OCI-LY7 (cell line): ENCODE results near the gene ITGB8.

Source experiments
- CTCF ChIP-seq: fragments of 200-600 bp; sonication (generic); conservative IDR thresholded peaks from 2 replicates; pipeline ENCODE4 v1.5.1; 2014; ENCODE audit warnings: mild to moderate bottlenecking, antibody characterized with exemption, low read length, moderate library complexity, mixed read lengths
- EZH2phosphoT487 ChIP-seq: fragments of 200-600 bp; sonication (generic); IDR thresholded peaks from 2 replicates; pipeline ENCODE4 v1.6.1; 2018; ENCODE audit warnings: low read depth, borderline replicate concordance, mild to moderate bottlenecking, mixed run types, antibody characterized with exemption, low read length, moderate library complexity, mixed read lengths

- TF ChIP-seq CTCF: no peak
- TF ChIP-seq EZH2phosphoT487: no peak
These were observed 13.3 kb upstream of the ITGB8 start for GRCh38 chr7:20317413-20317812.
